Measurements from ENCODE around the gene S100A5. TPM values are rescaled to one million over a fixed set of nuclear protein-coding genes. Genes with fewer than 3 reads are reported as not detected.

The S100A5 gene
- total RNA-seq, 3 donors from 2014 or later, result not detected

DNA sequence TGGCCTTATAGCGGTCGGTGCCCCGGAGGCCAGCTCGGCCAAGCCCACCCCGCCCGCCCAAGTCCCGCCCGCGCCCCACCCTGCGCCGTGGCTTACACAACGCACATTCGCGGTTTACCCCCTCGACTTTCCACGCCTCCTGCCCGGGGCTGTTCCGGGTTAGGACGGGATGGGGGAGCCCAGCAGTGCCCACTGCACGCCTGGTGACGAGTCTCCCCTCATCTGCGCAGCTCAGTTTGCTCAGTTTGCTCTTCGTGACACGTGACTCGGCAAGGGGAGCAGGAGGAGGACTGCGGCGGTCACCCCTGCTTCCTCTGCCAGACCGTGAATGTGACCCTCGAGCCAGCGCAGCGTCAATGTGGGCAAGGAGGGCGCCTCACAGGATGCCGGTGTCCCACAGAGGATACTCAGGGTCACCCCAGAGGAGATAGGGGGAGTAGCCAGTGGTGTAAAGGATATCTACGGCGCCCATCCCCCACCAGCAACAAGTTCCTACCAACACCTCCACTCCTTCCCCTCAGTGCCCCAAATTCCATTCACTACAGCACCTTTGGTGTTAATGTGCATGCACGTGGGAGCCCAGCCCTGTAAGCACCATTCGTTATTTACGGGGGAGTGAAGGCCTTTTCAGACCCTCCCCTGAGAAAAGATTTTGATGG, 4.6 kb downstream of the S100A5 start:
- peak overlapping the region; percentile 76 to 91 (median 86) for H3K4me3 ChIP-seq
- no peaks in the 10 kb centered on the region for H3K36me3 ChIP-seq
- no peak for TF ChIP-seq CTCF (IDR thresholded peaks at IDR 0.05)
- peak; percentile 71 for TF ChIP-seq POLR2A (IDR thresholded peaks at IDR 0.05)
- TF ChIP-seq POLR2AphosphoS5 (IDR thresholded peaks at IDR 0.05), result peak; percentile 83 to 92 (median 89)
- H3K27me3 ChIP-seq, result no peaks in the 10 kb centered on the region
- peak; percentile 90 for DNase-seq (ENCODE audit: low spot score in 2 of 2)
- no peaks in the 10 kb centered on the region for H3K9me3 ChIP-seq
- peaks cover 0 to 5% of the 10 kb centered on the region in 2 donors for H3K4me1 ChIP-seq
- H3K27ac ChIP-seq, result peak overlapping the region; percentile 98 to 99
- intact Hi-C loops (cut with DNase I; ENCODE audit: low total_unique reads), result no loop called here

- no peaks in the 10 kb centered on the region for H3K36me3 ChIP-seq
- intact Hi-C loops (cut with DNase I; ENCODE audit: low total_unique reads), result no loop called here
- H3K9me3 ChIP-seq, result no peaks in the 10 kb centered on the region
- H3K4me1 ChIP-seq, result peaks cover 0 to under 1% of the 10 kb centered on the region in 2 donors
- H3K4me3 ChIP-seq, result peak within 1 kb of the TSS; percentile 76 to 91 (median 86)
- DNase-seq (ENCODE audit: low spot score in 2 of 2), result peak; percentile 63 to 73
- TF ChIP-seq POLR2AphosphoS5 (IDR thresholded peaks at IDR 0.05), result no peak
- TF ChIP-seq CTCF (IDR thresholded peaks at IDR 0.05), result peak in 1 of 3 donors; percentile 8
- no peak for TF ChIP-seq POLR2A (IDR thresholded peaks at IDR 0.05)
- peak within 1 kb of the TSS; percentile 98 to 99 for H3K27ac ChIP-seq
- H3K27me3 ChIP-seq, result no peaks in the 10 kb centered on the region
Observed at GRCh38 chr1:153535242-153536011, 5.3 kb downstream of the S100A5 start, which contains the start of gene S100A6. Gene S100A6 (minus strand): TSS chr1:153535991. CDS start chr1:153535339, 652 bp downstream.

- Histone ChIP-seq H3K9me3 (no peaks in the 10 kb centered on the region), H3K36me3 (no peaks in the 10 kb centered on the region), H3K4me1 (no peaks in the 10 kb centered on the region), H3K4me3 (peak overlapping the region; percentile 76 to 91 (median 86)), H3K27ac (peak overlapping the region; percentile 98 to 99), H3K27me3 (no peaks in the 10 kb centered on the region)
- intact Hi-C loops (cut with DNase I; ENCODE audit: low total_unique reads), result no loop called here
- no peak for DNase-seq (ENCODE audit: low spot score in 2 of 2)
- TF ChIP-seq POLR2AphosphoS5 (IDR thresholded peaks at IDR 0.05) (no peak), POLR2A (IDR thresholded peaks at IDR 0.05) (no peak), CTCF (IDR thresholded peaks at IDR 0.05) (no peak)
Observed at GRCh38 chr1:153534925-153535241, 5.9 kb downstream of the S100A5 start.

DNA sequence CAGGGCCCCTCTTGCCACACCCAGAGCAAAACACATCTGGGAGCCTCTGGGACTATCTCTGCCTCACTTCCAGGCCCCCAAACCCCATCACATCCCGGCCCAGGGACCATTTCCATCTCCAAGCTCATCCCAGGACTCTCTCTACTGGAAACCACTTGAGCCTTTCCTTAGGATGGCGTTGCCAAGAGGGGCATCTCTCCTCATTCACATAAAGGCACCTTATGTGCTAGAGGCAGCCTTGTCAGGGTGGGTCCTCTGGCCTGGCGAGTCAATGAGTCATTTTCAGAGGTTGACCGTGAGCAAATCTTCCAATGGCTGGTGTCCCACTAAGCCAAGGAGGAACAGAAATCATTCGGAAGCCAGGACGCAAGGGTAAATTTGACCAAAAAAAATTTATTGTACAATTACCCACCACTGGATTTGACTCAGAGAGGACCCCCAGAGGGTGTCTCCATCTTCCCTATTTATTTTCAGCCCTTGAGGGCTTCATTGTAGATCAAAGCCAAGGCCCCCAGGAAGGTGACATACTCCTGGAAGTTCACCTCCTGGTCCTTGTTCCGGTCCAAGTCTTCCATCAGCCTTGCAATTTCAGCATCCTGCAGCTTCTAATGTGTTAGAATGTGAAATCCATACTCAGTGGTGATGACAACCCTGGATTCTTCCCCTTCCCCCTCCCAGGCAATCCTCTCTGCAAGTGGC, 6.4 kb downstream of the S100A5 start:
- intact Hi-C loops (cut with DNase I; ENCODE audit: low total_unique reads), result no loop called here
- Histone ChIP-seq H3K9me3 (no peaks in the 10 kb centered on the region), H3K27ac (peak overlapping the region; percentile 98 to 99), H3K4me3 (peak overlapping the region; percentile 76 to 91 (median 86)), H3K27me3 (no peaks in the 10 kb centered on the region), H3K36me3 (no peaks in the 10 kb centered on the region), H3K4me1 (no peaks in the 10 kb centered on the region)
- no peak for DNase-seq (ENCODE audit: low spot score in 2 of 2)
- no peak for TF ChIP-seq POLR2AphosphoS5 (IDR thresholded peaks at IDR 0.05)

- Histone ChIP-seq H3K36me3 (no peaks in the 10 kb centered on the region), H3K4me1 (no peaks in the 10 kb centered on the region)
Observed at GRCh38 chr1:153533689-153534201, 7.0 kb downstream of the S100A5 start.

More at GRCh38 chr1:153533689-153534201, 7.0 kb downstream of the S100A5 start:
- DNase-seq (ENCODE audit: low spot score in 2 of 2), result no peak
- no peaks in the 10 kb centered on the region for H3K27me3 ChIP-seq
- peak overlapping the region; percentile 76 to 91 (median 86) for H3K4me3 ChIP-seq
- H3K9me3 ChIP-seq, result no peaks in the 10 kb centered on the region
- intact Hi-C loops (cut with DNase I; ENCODE audit: low total_unique reads), result no loop called here
- TF ChIP-seq POLR2AphosphoS5 (IDR thresholded peaks at IDR 0.05), result peak in 1 of 3 donors; percentile 18
- TF ChIP-seq POLR2A (IDR thresholded peaks at IDR 0.05), result no peak
- H3K27ac ChIP-seq, result peak overlapping the region; percentile 98 to 99

All from breast epithelium (tissue), 4 donors.